ENCODE measurements around the gene FHOD3.

The FHOD3 gene

DNA sequence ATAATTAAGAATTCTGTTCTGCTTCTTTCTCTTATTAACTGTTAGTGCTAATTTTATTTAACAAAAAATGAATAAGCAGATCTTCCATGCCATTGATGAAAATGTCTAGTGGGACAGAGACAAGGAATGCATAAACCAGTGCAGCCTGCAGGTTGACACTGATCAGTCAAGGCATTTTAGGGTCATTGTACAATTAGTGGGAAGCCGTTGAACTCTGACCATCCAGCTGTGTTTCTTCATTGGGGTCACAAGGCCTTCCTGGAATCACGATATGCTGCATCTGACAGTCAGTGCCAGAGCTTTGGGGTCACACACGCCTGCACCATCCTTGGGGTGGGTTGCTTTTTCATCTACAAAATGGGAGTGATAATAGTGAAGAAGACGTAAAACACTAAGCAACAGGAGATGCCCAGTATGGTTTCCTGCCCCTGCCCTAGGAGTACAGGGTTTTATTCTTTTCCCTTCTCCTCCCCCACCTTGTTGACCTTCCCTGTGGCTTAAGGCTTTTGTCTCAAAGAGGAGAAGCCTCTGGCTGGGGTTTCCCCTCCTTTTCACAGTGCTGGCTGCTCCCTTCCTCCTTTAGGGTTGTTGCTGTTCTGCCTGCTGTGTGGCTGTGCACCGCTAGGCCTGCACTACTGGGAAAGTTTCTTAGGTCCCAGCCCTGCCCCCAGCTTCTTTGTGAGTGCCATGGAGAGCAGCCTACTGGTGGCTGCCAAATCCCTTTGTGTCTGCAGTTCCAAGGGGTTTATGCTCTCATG lies 285.7 kb downstream of the FHOD3 start:
- Mint-ChIP-seq H3K36me3 (no peaks in the 10 kb centered on the region), H3K27me3 (peaks cover 3% of the 10 kb centered on the region), H3K9me3 (no peaks in the 10 kb centered on the region), H3K4me1 (no peaks in the 10 kb centered on the region), H3K27ac (no peak overlapping the region), H3K4me3 (no peak overlapping the region)
- no peak for ATAC-seq (ENCODE audit: low read depth)
- no peak for DNase-seq (ENCODE audit: low spot score in 2 of 2)

- Mint-ChIP-seq H3K27me3 (peaks cover 3% of the 10 kb centered on the region), H3K4me3 (no peak overlapping the region), H3K4me1 (no peaks in the 10 kb centered on the region), H3K9me3 (no peaks in the 10 kb centered on the region), H3K27ac (no peak overlapping the region), H3K36me3 (no peaks in the 10 kb centered on the region)
- DNase-seq (ENCODE audit: low spot score in 2 of 2) (no peak), ATAC-seq (ENCODE audit: low read depth) (no peak)
These were observed 292.5 kb downstream of the FHOD3 start for GRCh38 chr18:36589857-36590543.

DNA sequence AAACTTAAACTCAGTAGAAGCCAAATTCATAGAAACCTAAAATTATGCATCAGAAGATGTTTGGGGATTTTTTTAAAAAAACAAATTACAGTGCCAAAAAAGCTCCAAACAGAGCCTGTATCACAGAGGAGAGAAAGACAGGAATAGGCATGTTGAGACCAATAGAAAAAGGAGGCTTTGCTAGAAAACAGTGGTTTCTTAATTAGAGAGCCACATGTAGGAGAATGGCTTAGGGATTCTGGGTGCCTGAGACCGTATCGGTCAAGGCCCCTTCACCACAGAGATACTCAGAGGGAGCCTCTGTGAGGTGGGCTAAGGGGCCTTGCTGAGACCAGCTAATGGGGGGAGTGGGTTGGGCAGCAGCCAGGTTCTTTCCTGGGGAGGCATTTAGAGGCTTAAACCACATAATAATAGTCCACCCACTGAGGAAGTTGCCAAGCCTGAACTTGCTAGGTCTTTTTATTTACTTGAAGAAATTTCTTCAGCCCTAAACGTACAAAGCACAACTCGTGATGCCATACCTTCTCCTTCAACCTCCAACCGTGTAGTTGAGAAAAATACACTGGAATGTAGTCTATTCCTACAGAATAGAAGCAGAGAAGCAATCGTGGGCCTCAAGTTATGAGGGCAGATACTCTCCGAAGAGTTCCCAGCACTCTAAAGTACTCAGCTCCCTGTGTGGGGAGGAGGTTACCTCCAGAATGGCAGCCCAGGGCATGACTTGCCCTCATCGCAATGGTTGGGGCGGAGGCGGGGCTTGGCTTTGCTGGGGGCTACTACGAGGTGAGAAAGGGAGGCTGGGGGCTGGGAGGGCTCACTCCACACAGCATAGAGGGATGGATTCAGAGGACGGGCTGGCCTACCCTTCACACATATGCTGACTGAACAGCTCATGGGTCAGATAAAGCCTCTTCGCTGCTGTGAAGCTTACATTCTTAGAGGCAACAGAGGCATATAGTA lies 293.4 kb downstream of the FHOD3 start:
- no peaks in the 10 kb centered on the region for H3K4me1 Mint-ChIP-seq
- DNase-seq (ENCODE audit: low spot score in 2 of 2) (no peak), ATAC-seq (ENCODE audit: low read depth) (no peak)
- peaks cover 3% of the 10 kb centered on the region for H3K27me3 Mint-ChIP-seq
- no peaks in the 10 kb centered on the region for H3K36me3 Mint-ChIP-seq
- no peaks in the 10 kb centered on the region for H3K9me3 Mint-ChIP-seq
- H3K27ac Mint-ChIP-seq = no peak overlapping the region
- H3K4me3 Mint-ChIP-seq = no peak overlapping the region

- ATAC-seq (ENCODE audit: low read depth) (no peak), DNase-seq (ENCODE audit: low spot score in 2 of 2) (no peak)
- peaks cover 3% of the 10 kb centered on the region for H3K27me3 Mint-ChIP-seq
- no peaks in the 10 kb centered on the region for H3K9me3 Mint-ChIP-seq
- no peaks in the 10 kb centered on the region for H3K36me3 Mint-ChIP-seq
- no peak overlapping the region for H3K4me3 Mint-ChIP-seq
- no peak overlapping the region for H3K27ac Mint-ChIP-seq
- no peaks in the 10 kb centered on the region for H3K4me1 Mint-ChIP-seq
These were observed 294.8 kb downstream of the FHOD3 start for GRCh38 chr18:36592282-36592681.

DNA sequence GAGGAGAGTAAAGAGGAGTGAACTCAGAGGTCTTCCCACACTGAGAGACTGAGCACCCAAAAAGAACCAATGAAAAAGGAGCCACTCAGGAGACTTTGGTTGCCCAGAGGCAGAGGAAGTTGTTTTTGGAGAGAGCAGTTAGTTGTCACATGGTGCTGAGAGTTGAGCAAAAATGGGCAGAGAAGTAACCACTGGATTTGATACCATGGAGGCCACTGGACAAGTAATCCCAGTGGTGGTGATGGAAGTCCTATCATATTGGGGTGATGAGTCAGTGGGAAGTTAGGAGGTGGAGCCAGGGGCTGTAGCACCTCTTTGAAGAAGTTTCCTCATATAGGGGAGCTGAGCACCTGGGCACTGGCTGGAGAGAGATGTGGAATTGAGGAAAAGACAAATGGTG lies 295.5 kb downstream of the FHOD3 start:
- H3K27me3 Mint-ChIP-seq = peaks cover 3% of the 10 kb centered on the region
- DNase-seq (ENCODE audit: low spot score in 2 of 2) (no peak), ATAC-seq (ENCODE audit: low read depth) (no peak)
- H3K27ac Mint-ChIP-seq = no peak overlapping the region
- H3K36me3 Mint-ChIP-seq = no peaks in the 10 kb centered on the region
- no peaks in the 10 kb centered on the region for H3K9me3 Mint-ChIP-seq
- H3K4me1 Mint-ChIP-seq = no peaks in the 10 kb centered on the region
- H3K4me3 Mint-ChIP-seq = no peak overlapping the region

DNA sequence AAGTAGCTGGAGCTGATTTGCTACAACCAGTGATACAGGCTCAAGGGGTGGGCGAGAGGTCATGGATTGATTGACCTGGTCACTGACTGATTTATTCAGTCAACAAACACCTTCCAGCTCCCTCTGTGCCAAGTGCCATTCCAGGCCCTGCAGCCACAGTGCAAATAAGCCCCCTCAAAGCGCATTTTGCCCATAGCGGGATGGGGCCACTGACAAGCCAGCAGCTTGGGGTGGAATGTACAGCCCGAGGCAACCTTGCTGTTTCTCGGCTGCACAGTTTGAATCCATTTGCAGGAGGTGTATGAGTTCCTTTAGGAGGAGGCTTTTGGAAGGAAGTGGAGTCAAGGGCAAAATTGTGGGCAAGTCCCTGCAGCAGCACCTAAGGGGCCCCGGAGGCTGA lies 296.1 kb downstream of the FHOD3 start:
- no peak overlapping the region for H3K27ac Mint-ChIP-seq
- DNase-seq (ENCODE audit: low spot score in 2 of 2) (no peak), ATAC-seq (ENCODE audit: low read depth) (no peak)
- no peaks in the 10 kb centered on the region for H3K9me3 Mint-ChIP-seq
- H3K27me3 Mint-ChIP-seq = peaks cover 3% of the 10 kb centered on the region
- H3K4me3 Mint-ChIP-seq = no peak overlapping the region
- H3K4me1 Mint-ChIP-seq = no peaks in the 10 kb centered on the region
- H3K36me3 Mint-ChIP-seq = no peaks in the 10 kb centered on the region

- no peak for ATAC-seq (ENCODE audit: low read depth)
These were observed 297.1 kb downstream of the FHOD3 start for GRCh38 chr18:36594621-36595020.

GRCh38 chr18:36595046-36595817 lies 297.7 kb downstream of the FHOD3 start:
- ATAC-seq (ENCODE audit: low read depth) = no peak
- Mint-ChIP-seq H3K9me3 (no peaks in the 10 kb centered on the region), H3K27me3 (peaks cover 3% of the 10 kb centered on the region), H3K4me3 (no peak overlapping the region), H3K4me1 (no peaks in the 10 kb centered on the region), H3K36me3 (no peaks in the 10 kb centered on the region), H3K27ac (no peak overlapping the region)
- DNase-seq (ENCODE audit: low spot score in 2 of 2) = no peak

More at GRCh38 chr18:36594621-36595020, 297.1 kb downstream of the FHOD3 start:
- no peaks in the 10 kb centered on the region for H3K4me1 Mint-ChIP-seq
- H3K9me3 Mint-ChIP-seq = no peaks in the 10 kb centered on the region
- no peak overlapping the region for H3K27ac Mint-ChIP-seq
- DNase-seq (ENCODE audit: low spot score in 2 of 2) = no peak
- no peaks in the 10 kb centered on the region for H3K36me3 Mint-ChIP-seq
- no peak overlapping the region for H3K4me3 Mint-ChIP-seq
- peaks cover 3% of the 10 kb centered on the region for H3K27me3 Mint-ChIP-seq

GRCh38 chr18:36595818-36596215 lies 298.3 kb downstream of the FHOD3 start:
- Mint-ChIP-seq H3K4me1 (no peaks in the 10 kb centered on the region), H3K36me3 (no peaks in the 10 kb centered on the region), H3K27me3 (peaks cover 3% of the 10 kb centered on the region), H3K4me3 (no peak overlapping the region), H3K27ac (no peak overlapping the region), H3K9me3 (no peaks in the 10 kb centered on the region)
- DNase-seq (ENCODE audit: low spot score in 2 of 2) (no peak), ATAC-seq (ENCODE audit: low read depth) (no peak)

DNA sequence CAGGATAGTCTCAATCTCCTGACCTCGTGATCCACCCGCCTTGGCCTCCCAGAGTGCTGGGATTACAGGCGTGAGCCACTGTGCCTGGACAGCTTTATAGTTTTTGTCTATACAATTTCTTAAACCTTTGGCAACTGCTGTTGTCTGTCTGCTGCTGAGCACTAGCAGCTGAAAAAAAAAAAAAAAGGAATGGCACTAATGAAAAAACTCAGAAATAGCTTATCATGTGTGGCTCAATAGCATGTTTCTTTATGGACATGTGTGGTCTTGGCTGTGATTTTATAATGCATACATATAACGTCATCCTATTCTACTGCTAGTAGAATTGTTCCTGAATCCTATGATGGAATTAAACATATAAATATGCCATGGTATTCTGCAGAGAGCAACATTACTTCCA lies 300.1 kb downstream of the FHOD3 start:
- H3K36me3 Mint-ChIP-seq = no peaks in the 10 kb centered on the region
- H3K4me1 Mint-ChIP-seq = no peaks in the 10 kb centered on the region
- no peak for ATAC-seq (ENCODE audit: low read depth)

GRCh38 chr18:36600548-36600947 lies 303.0 kb downstream of the FHOD3 start:
- Mint-ChIP-seq H3K9me3 (no peaks in the 10 kb centered on the region), H3K4me3 (no peak overlapping the region), H3K36me3 (no peaks in the 10 kb centered on the region), H3K27me3 (no peaks in the 10 kb centered on the region), H3K4me1 (no peaks in the 10 kb centered on the region), H3K27ac (no peak overlapping the region)
- no peak for DNase-seq (ENCODE audit: low spot score in 2 of 2)
- no peak for ATAC-seq (ENCODE audit: low read depth)

More for the DNA sequence above, 300.1 kb downstream of the FHOD3 start:
- Mint-ChIP-seq H3K27me3 (no peaks in the 10 kb centered on the region), H3K27ac (no peak overlapping the region), H3K9me3 (no peaks in the 10 kb centered on the region), H3K4me3 (no peak overlapping the region)
- no peak for DNase-seq (ENCODE audit: low spot score in 2 of 2)

DNA sequence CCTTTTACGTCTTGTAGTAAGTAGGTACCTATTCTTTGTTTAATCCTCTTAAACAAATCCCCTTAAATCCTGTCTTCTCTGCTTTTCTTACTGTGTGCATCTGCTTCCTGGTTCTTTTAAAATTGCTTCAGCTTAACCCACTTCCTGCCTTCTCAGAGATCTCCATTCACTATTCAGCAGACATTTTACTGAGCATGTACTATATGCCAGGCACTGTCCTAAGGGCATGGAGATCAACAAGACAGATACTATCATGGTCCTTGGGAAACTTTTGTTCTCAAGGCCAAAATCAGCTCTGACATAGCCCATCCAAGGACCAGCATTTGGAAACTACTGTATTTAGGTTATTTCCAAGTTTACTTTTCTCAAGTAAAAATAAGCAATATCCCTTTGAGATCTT lies 303.8 kb downstream of the FHOD3 start:
- H3K4me1 Mint-ChIP-seq = no peaks in the 10 kb centered on the region
- H3K4me3 Mint-ChIP-seq = no peak overlapping the region
- H3K27ac Mint-ChIP-seq = no peak overlapping the region
- DNase-seq (ENCODE audit: low spot score in 2 of 2) = no peak
- no peaks in the 10 kb centered on the region for H3K27me3 Mint-ChIP-seq
- no peaks in the 10 kb centered on the region for H3K36me3 Mint-ChIP-seq
- no peaks in the 10 kb centered on the region for H3K9me3 Mint-ChIP-seq
- no peak for ATAC-seq (ENCODE audit: low read depth)

DNA sequence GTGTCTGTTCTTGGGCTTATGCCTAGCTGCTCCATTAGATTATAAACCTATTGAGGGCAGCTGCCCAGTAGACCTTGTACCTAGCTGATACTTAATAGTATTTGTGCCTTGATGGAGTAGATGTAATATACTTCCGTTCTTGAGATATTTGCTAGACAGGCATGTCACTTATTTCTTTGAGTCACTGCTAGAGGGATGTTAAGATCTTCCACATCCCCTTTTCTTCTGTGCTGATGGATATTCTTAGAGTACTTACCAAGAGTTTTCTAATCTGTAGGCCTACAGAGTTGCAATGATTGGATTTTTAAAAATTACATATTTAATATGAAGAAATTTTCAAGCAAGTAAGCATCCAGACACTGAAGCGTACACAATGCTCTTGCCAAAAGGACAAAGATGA lies 304.6 kb downstream of the FHOD3 start:
- ATAC-seq (ENCODE audit: low read depth) = no peak
- DNase-seq (ENCODE audit: low spot score in 2 of 2) = no peak
- Mint-ChIP-seq H3K27ac (no peak overlapping the region), H3K4me3 (no peak overlapping the region), H3K4me1 (no peaks in the 10 kb centered on the region), H3K27me3 (no peaks in the 10 kb centered on the region), H3K36me3 (no peaks in the 10 kb centered on the region), H3K9me3 (no peaks in the 10 kb centered on the region)
